Activated B cell treated with CpG ODN at 0.5 μM for 24 hours (primary cell): ENCODE data around the gene MST1. TPM values are rescaled to one million over a fixed set of nuclear protein-coding genes. Genes with fewer than 3 reads are reported as not detected.

Experiments used
- ATAC-seq: fragments of 200-7000 bp; cut with Tn5 transposase; one replicate; pipeline ENCODE4 v1.10.0; 2021; ENCODE audit warnings: low read depth, mild to moderate bottlenecking, moderate library complexity
- CTCF ChIA-PET: fragments of 350-600 bp; sonication (Branson Sonifier 250); formaldehyde crosslinking; loops from one replicate; lab custom pipeline; 2021; ENCODE audit warnings: antibody characterized with exemption; lab: Charles Lee
- POLR2A ChIA-PET: fragments of 350-600 bp; sonication (Branson Sonifier 250); formaldehyde crosslinking; loops from one replicate; lab custom pipeline; 2021; ENCODE audit warnings: antibody characterized with exemption; lab: Charles Lee
- DNase-seq: peaks from one replicate; pipeline ENCODE4 v3.0.0; 2022
- H3K27ac Mint-ChIP-seq: one replicate; pipeline ENCODE4 v1.8.0; 2020; ENCODE audit warnings: mixed read lengths
- H3K27me3 Mint-ChIP-seq: one replicate; pipeline ENCODE4 v1.8.0; 2021; ENCODE audit warnings: mixed read lengths
- H3K36me3 Mint-ChIP-seq: one replicate; pipeline ENCODE4 v1.8.0; 2021; ENCODE audit warnings: low read depth, mixed read lengths
- H3K4me1 Mint-ChIP-seq: one replicate; pipeline ENCODE4 v1.8.0; 2021; ENCODE audit warnings: mixed read lengths
- H3K4me3 Mint-ChIP-seq: one replicate; pipeline ENCODE4 v1.8.0; 2020; ENCODE audit warnings: mild to moderate bottlenecking, mixed read lengths
- H3K9me3 Mint-ChIP-seq: one replicate; pipeline ENCODE4 v1.8.0; 2020; ENCODE audit warnings: mixed read lengths
- intact Hi-C: fragments of 100-400 bp; cut with micrococcal nuclease; formaldehyde crosslinking; loops from one replicate; pipeline ENCODE4 v1.15.1; 2024
- total RNA-seq: library from RNA; stranded (reverse); gene quantifications from 2 replicates; pipeline ENCODE4 v1.2.3, GENCODE V29; 2022
- TF ChIP-seq, protein P1 (sequence below): fragments of 200-600 bp; IDR thresholded peaks from one replicate; pipeline ENCODE4 v1.8.0; 2022; ENCODE audit warnings: antibody characterized with exemption, mild to moderate bottlenecking

MST1 gene
- total RNA-seq, 1 donor from 2014 or later, result 8.0 TPM

DNA sequence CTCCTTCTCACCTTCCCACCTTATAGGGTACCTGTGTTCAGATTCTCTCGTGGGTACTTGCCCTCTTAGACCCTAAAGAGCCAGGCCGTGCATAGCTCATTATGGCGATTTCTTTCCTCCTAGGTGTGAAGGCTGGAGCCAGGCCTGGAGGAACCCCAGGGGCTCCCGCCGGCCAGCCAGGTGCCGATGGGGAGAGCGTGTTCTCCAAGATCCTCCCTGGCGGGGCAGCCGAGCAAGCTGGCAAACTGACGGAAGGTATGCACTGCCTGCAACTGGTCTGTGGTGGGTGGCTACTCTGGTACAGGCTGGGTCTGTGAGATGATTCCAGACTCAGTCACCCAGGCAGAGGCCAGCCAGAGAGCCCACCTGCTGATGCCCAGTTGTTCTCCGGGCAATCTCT, 25.0 kb downstream of the MST1 start:
- ATAC-seq, result no peak
- ChIA-PET POLR2A (interaction anchor here (0.7 kb wide), 1 partner anchor 125 kb away, joined by 3 read pairs; no protein-coding TSS in a partner anchor), CTCF (interaction anchor here (3.1 kb wide), 1 partner anchor 125 kb away, joined by 7 read pairs; no protein-coding TSS in a partner anchor)
- Mint-ChIP-seq H3K4me3 (no peak overlapping the region), H3K27me3 (no peaks in the 10 kb centered on the region), H3K27ac (no peak overlapping the region), H3K4me1 (no peaks in the 10 kb centered on the region), H3K36me3 (no peaks in the 10 kb centered on the region), H3K9me3 (no peaks in the 10 kb centered on the region)
- TF ChIP-seq, protein P1, sequence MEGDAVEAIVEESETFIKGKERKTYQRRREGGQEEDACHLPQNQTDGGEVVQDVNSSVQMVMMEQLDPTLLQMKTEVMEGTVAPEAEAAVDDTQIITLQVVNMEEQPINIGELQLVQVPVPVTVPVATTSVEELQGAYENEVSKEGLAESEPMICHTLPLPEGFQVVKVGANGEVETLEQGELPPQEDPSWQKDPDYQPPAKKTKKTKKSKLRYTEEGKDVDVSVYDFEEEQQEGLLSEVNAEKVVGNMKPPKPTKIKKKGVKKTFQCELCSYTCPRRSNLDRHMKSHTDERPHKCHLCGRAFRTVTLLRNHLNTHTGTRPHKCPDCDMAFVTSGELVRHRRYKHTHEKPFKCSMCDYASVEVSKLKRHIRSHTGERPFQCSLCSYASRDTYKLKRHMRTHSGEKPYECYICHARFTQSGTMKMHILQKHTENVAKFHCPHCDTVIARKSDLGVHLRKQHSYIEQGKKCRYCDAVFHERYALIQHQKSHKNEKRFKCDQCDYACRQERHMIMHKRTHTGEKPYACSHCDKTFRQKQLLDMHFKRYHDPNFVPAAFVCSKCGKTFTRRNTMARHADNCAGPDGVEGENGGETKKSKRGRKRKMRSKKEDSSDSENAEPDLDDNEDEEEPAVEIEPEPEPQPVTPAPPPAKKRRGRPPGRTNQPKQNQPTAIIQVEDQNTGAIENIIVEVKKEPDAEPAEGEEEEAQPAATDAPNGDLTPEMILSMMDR, result no peak
- no peak for DNase-seq
- intact Hi-C loops, result no loop called here

DNA sequence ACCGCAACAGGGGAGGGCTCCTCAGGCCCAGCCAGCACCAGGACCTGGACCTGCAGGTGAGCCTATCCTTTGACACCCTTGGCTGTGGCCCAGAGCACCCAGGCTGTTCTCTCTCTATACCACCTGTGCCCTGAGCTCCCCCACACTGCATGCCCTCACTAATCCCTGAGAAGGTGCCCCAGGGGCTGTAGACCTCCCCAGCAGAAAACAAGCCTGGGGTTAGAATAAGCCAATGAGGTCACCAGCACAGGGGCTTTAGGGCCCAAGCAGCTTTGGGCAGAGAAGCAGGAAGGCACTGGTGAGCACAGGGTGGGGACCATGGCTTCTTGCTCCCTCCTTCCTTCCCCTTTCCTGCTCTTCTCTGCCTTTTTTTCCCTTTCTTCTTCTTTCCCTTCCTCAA, 25.4 kb downstream of the MST1 start:
- no peaks in the 10 kb centered on the region for H3K4me1 Mint-ChIP-seq
- intact Hi-C loops, result no loop called here
- no peaks in the 10 kb centered on the region for H3K9me3 Mint-ChIP-seq
- no peaks in the 10 kb centered on the region for H3K27me3 Mint-ChIP-seq
- TF ChIP-seq, protein P1, result no peak
- no peak overlapping the region for H3K27ac Mint-ChIP-seq
- DNase-seq (no peak), ATAC-seq (no peak)
- no peak overlapping the region for H3K4me3 Mint-ChIP-seq
- ChIA-PET CTCF (interaction anchor here (3.1 kb wide), 1 partner anchor 124 kb away, joined by 7 read pairs; no protein-coding TSS in a partner anchor), POLR2A (interaction anchor here (0.7 kb wide), 1 partner anchor 124 kb away, joined by 3 read pairs; no protein-coding TSS in a partner anchor)
- H3K36me3 Mint-ChIP-seq, result no peaks in the 10 kb centered on the region

DNA sequence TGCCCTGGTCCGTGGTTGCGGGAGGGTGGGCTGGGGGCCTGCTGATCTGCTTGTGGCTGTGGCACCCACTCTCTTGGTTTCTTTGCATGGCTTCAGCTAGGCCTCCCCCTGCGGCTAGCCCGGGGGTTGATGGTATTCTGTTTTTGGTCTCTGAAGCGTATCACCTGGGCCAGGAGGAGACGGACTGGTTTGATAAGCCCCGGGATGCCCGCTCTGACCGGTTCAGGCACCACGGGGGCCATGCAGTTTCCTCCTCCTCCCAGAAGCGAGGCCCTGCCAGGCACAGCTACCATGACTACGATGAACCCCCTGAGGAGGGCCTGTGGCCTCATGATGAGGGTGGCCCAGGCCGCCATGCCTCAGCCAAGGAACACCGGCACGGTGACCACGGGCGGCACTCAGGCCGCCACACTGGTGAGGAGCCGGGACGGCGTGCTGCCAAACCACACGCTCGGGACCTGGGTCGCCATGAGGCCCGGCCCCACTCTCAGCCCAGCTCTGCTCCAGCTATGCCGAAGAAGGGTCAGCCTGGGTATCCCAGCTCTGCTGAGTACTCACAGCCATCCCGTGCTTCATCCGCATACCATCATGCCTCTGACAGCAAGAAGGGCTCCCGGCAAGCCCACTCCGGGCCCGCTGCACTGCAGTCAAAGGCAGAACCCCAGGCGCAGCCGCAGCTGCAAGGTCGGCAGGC, 26.4 kb downstream of the MST1 start:
- no peak overlapping the region for H3K4me3 Mint-ChIP-seq
- H3K27ac Mint-ChIP-seq, result no peak overlapping the region
- ChIA-PET CTCF (interaction anchor here (1.4 kb wide), 1 partner anchor 123 kb away, joined by 3 read pairs; no protein-coding TSS in a partner anchor), POLR2A (no interaction called here)
- intact Hi-C loops, result no loop called here
- no peaks in the 10 kb centered on the region for H3K27me3 Mint-ChIP-seq
- no peak for DNase-seq
- TF ChIP-seq, protein P1, result no peak
- no peaks in the 10 kb centered on the region for H3K36me3 Mint-ChIP-seq
- ATAC-seq, result no peak
- H3K9me3 Mint-ChIP-seq, result no peaks in the 10 kb centered on the region
- no peaks in the 10 kb centered on the region for H3K4me1 Mint-ChIP-seq

DNA sequence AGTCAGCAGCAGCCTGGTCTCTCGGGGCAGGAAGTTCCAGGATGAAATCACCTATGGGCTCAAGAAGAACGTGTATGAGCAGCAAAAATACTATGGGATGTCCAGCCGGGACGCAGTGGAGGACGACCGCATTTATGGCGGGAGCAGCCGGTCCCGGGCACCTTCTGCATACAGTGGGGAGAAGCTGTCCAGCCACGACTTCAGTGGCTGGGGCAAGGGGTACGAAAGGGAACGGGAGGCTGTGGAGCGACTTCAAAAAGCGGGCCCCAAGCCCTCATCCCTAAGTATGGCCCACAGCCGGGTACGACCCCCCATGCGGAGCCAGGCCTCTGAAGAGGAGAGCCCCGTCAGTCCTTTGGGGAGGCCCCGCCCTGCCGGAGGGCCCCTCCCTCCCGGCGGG, 27.3 kb downstream of the MST1 start:
- no peaks in the 10 kb centered on the region for H3K9me3 Mint-ChIP-seq
- no peaks in the 10 kb centered on the region for H3K27me3 Mint-ChIP-seq
- H3K36me3 Mint-ChIP-seq, result no peaks in the 10 kb centered on the region
- TF ChIP-seq, protein P1, result no peak
- H3K27ac Mint-ChIP-seq, result no peak overlapping the region
- H3K4me1 Mint-ChIP-seq, result no peaks in the 10 kb centered on the region
- no peak for ATAC-seq
- ChIA-PET CTCF (interaction anchor here (1.4 kb wide), 1 partner anchor 122 kb away, joined by 3 read pairs; no protein-coding TSS in a partner anchor), POLR2A (no interaction called here)
- H3K4me3 Mint-ChIP-seq, result no peak overlapping the region
- DNase-seq, result no peak
- intact Hi-C loops, result no loop called here

DNA sequence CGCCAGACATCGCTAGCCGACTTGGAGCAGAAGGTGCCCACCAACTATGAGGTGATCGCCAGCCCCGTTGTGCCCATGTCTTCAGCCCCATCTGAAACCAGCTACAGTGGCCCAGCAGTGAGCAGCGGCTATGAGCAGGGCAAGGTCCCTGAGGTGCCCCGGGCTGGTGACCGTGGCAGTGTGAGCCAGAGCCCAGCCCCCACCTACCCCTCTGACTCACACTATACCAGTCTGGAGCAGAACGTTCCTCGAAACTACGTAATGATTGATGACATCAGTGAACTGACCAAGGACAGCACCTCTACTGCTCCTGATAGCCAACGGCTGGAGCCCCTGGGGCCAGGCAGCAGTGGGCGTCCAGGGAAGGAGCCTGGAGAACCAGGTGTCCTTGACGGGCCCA, 28.0 kb downstream of the MST1 start:
- ATAC-seq (no peak), DNase-seq (no peak)
- no peaks in the 10 kb centered on the region for H3K9me3 Mint-ChIP-seq
- no peaks in the 10 kb centered on the region for H3K36me3 Mint-ChIP-seq
- CTCF ChIA-PET, result no interaction called here
- POLR2A ChIA-PET, result no interaction called here
- intact Hi-C loops, result no loop called here
- H3K4me1 Mint-ChIP-seq, result no peaks in the 10 kb centered on the region
- H3K4me3 Mint-ChIP-seq, result no peak overlapping the region
- no peak overlapping the region for H3K27ac Mint-ChIP-seq
- TF ChIP-seq, protein P1, result no peak
- H3K27me3 Mint-ChIP-seq, result no peaks in the 10 kb centered on the region
